ENCODE results near the gene TEPSIN. TPM values are rescaled to one million over a fixed set of nuclear protein-coding genes. Genes with fewer than 3 reads are reported as not detected.

The TEPSIN gene
- total and polyA plus RNA-seq, 2 of the 13 experiments (the other 11 are each of a cell fraction or from before 2014, with no cell fraction given), result 16.1 to 18.8 TPM

- no peak for TF ChIP-seq ZNF280B (CRISPR knock-in tag; IDR thresholded peaks at IDR 0.05; ENCODE audit: borderline replicate concordance)
- peak; percentile 44 for TF ChIP-seq AGO2 (optimal IDR thresholded peaks at IDR 0.05; ENCODE audit: low read depth, low read length)
- no peak for TF ChIP-seq ZNF672 (CRISPR knock-in tag; IDR thresholded peaks at IDR 0.05)
- no peak for TF ChIP-seq ZSCAN29 (CRISPR knock-in tag; conservative IDR thresholded peaks at IDR 0.05)
- 0 out of 2 replicates have a peak, but pooled peaks have one; percentile 24 for TF ChIP-seq ATF3 (CRISPR knock-in tag; IDR thresholded peaks at IDR 0.05)
- no peak for TF ChIP-seq ARHGAP35 (CRISPR knock-in tag; IDR thresholded peaks at IDR 0.05; ENCODE audit: borderline replicate concordance)
- TF ChIP-seq ZNF546 (CRISPR knock-in tag; conservative IDR thresholded peaks at IDR 0.05), result no peak
- TF ChIP-seq DMTF1 (CRISPR knock-in tag; IDR thresholded peaks at IDR 0.05), result no peak
- 0 out of 2 replicates have a peak, but pooled peaks have one; percentile 20 for TF ChIP-seq BRD4 (CRISPR knock-in tag; IDR thresholded peaks at IDR 0.05)
- TF ChIP-seq ZBTB2 (CRISPR knock-in tag; IDR thresholded peaks at IDR 0.05; ENCODE audit: low read depth), result no peak
- TF ChIP-seq ZNF367 (CRISPR knock-in tag; IDR thresholded peaks at IDR 0.05; ENCODE audit: borderline replicate concordance), result no peak
- TF ChIP-seq ZNF350 (CRISPR knock-in tag; IDR thresholded peaks at IDR 0.05; ENCODE audit: borderline replicate concordance, low read depth), result no peak
- TF ChIP-seq HNF1A (IDR thresholded peaks at IDR 0.05; ENCODE audit: low read depth), result no peak
- TF ChIP-seq HNF1A (CRISPR knock-in tag; IDR thresholded peaks at IDR 0.05; ENCODE audit: borderline replicate concordance), result no peak
- TF ChIP-seq HINFP (CRISPR knock-in tag; IDR thresholded peaks at IDR 0.05; ENCODE audit: low read depth), result 0 out of 2 replicates have a peak, but pooled peaks have one; percentile 7
- no peak for TF ChIP-seq JUND (CRISPR knock-in tag; IDR thresholded peaks at IDR 0.05)
- TF ChIP-seq ZNF34 (CRISPR knock-in tag; IDR thresholded peaks at IDR 0.05; ENCODE audit: borderline replicate concordance), result no peak
- peak; percentile 57; the same call in 1 of the 2 replicates for TF ChIP-seq KLF15 (CRISPR knock-in tag; IDR thresholded peaks at IDR 0.05; ENCODE audit: borderline replicate concordance)
- TF ChIP-seq ZBTB21 (CRISPR knock-in tag; IDR thresholded peaks at IDR 0.05), result no peak
Observed at GRCh38 chr17:81238490-81238814, 403 bp downstream of the TEPSIN start (continued).
